ENCODE data around the gene CDK5R2.
A peak's percentile ranks its signal among the peaks of the same experiment; 100 is the strongest.

Gene CDK5R2

GRCh38 chr2:218995561-218995960 is 36.1 kb downstream of the CDK5R2 start:
- Histone ChIP-seq H3K4me1 (ENCODE audit: control insufficient read depth in 1 of 2, insufficient read depth in 2 of 2, low read length in 2 of 2) (peaks cover 0 to 20% of the 10 kb centered on the region in 2 donors), H3K9ac (ENCODE audit: low read depth in 1 of 2, low read length in 2 of 2) (no peak overlapping the region), H3K4me3 (ENCODE audit: low read depth in 1 of 2, low read length in 2 of 2) (no peak overlapping the region), H3K9me3 (ENCODE audit: control insufficient read depth in 1 of 2, low read length in 2 of 2) (no peaks in the 10 kb centered on the region), H3K27ac (ENCODE audit: low read depth, low read length) (no peak overlapping the region), H3K27me3 (ENCODE audit: control insufficient read depth in 1 of 2, insufficient read depth in 2 of 2, low read length in 2 of 2) (peaks cover 62 to 71% of the 10 kb centered on the region in 2 donors), H3K36me3 (ENCODE audit: control insufficient read depth in 1 of 2, insufficient read depth in 2 of 2, low read length in 2 of 2) (no peaks in the 10 kb centered on the region)

DNA sequence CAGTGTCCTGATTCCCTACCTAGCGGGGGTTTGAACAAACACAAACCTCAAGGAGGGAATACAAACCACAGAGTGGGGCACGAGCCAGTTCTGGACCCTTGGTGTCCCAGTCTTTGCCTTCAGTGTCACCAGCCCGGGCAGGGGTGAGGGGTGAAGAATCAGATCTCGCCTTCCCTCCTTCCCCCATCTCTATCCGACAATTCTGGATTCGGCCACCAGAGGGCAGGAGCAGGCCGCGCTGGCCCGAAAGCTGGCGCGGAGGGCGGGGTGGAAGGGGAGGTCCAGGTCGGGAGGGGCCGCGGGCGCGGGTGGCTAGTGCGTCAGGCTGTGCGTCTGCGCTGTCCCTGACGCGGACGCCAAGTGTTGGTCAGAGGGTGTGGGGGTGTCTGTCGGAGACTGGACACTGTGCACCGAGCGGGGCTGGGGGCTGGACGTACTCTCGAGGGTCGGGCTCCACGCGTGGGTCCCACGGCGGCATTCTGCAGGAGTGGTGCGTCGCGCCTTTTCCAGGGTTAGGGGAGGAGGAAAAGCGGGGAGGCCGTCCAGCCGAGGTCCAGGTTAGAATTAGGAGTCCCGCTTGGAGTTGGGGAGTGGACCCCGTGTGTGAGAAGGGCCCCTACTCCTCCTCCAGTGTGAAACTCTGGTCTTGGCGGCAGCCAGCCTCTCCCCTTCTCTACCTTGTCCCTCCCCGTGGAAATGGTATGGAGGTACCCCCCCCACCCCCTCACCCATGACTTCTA is 36.7 kb downstream of the CDK5R2 start:
- Histone ChIP-seq H3K27ac (ENCODE audit: low read depth, low read length) (no peak overlapping the region), H3K9ac (ENCODE audit: low read depth in 1 of 2, low read length in 2 of 2) (peak overlapping the region; percentile 25 to 44), H3K4me1 (ENCODE audit: control insufficient read depth in 1 of 2, insufficient read depth in 2 of 2, low read length in 2 of 2) (peaks cover 0 to 22% of the 10 kb centered on the region in 2 donors), H3K9me3 (ENCODE audit: control insufficient read depth in 1 of 2, low read length in 2 of 2) (no peaks in the 10 kb centered on the region), H3K36me3 (ENCODE audit: control insufficient read depth in 1 of 2, insufficient read depth in 2 of 2, low read length in 2 of 2) (no peaks in the 10 kb centered on the region), H3K27me3 (ENCODE audit: control insufficient read depth in 1 of 2, insufficient read depth in 2 of 2, low read length in 2 of 2) (peaks cover 62 to 71% of the 10 kb centered on the region in 2 donors), H3K4me3 (ENCODE audit: low read depth in 1 of 2, low read length in 2 of 2) (peak overlapping the region; percentile 51 to 57)

GRCh38 chr2:218996937-218997336 is 37.5 kb downstream of the CDK5R2 start:
- no peak overlapping the region for H3K4me3 ChIP-seq (ENCODE audit: low read depth in 1 of 2, low read length in 2 of 2)
- H3K36me3 ChIP-seq (ENCODE audit: control insufficient read depth in 1 of 2, insufficient read depth in 2 of 2, low read length in 2 of 2) = no peaks in the 10 kb centered on the region
- H3K27ac ChIP-seq (ENCODE audit: low read depth, low read length) = no peak overlapping the region
- H3K9ac ChIP-seq (ENCODE audit: low read depth in 1 of 2, low read length in 2 of 2) = no peak overlapping the region
- H3K27me3 ChIP-seq (ENCODE audit: control insufficient read depth in 1 of 2, insufficient read depth in 2 of 2, low read length in 2 of 2) = peaks cover 54 to 67% of the 10 kb centered on the region in 2 donors
- no peaks in the 10 kb centered on the region for H3K9me3 ChIP-seq (ENCODE audit: control insufficient read depth in 1 of 2, low read length in 2 of 2)
- peaks cover 0 to 27% of the 10 kb centered on the region in 2 donors for H3K4me1 ChIP-seq (ENCODE audit: control insufficient read depth in 1 of 2, insufficient read depth in 2 of 2, low read length in 2 of 2)

GRCh38 chr2:218997731-218998130 is 38.3 kb downstream of the CDK5R2 start:
- Histone ChIP-seq H3K4me3 (ENCODE audit: low read depth in 1 of 2, low read length in 2 of 2) (no peak overlapping the region), H3K9ac (ENCODE audit: low read depth in 1 of 2, low read length in 2 of 2) (no peak overlapping the region), H3K27ac (ENCODE audit: low read depth, low read length) (no peak overlapping the region), H3K36me3 (ENCODE audit: control insufficient read depth in 1 of 2, insufficient read depth in 2 of 2, low read length in 2 of 2) (no peaks in the 10 kb centered on the region), H3K27me3 (ENCODE audit: control insufficient read depth in 1 of 2, insufficient read depth in 2 of 2, low read length in 2 of 2) (peaks cover 54 to 66% of the 10 kb centered on the region in 2 donors), H3K4me1 (ENCODE audit: control insufficient read depth in 1 of 2, insufficient read depth in 2 of 2, low read length in 2 of 2) (peaks cover 1 to 34% of the 10 kb centered on the region in 2 donors), H3K9me3 (ENCODE audit: control insufficient read depth in 1 of 2, low read length in 2 of 2) (no peaks in the 10 kb centered on the region)

GRCh38 chr2:218998414-218999002 is 39.0 kb downstream of the CDK5R2 start:
- H3K4me1 ChIP-seq (ENCODE audit: control insufficient read depth in 1 of 2, insufficient read depth in 2 of 2, low read length in 2 of 2) = peaks cover 9 to 32% of the 10 kb centered on the region in 2 donors
- H3K9me3 ChIP-seq (ENCODE audit: control insufficient read depth in 1 of 2, low read length in 2 of 2) = no peaks in the 10 kb centered on the region
- H3K27ac ChIP-seq (ENCODE audit: low read depth, low read length) = no peak overlapping the region
- H3K27me3 ChIP-seq (ENCODE audit: control insufficient read depth in 1 of 2, insufficient read depth in 2 of 2, low read length in 2 of 2) = peaks cover 55 to 66% of the 10 kb centered on the region in 2 donors
- no peaks in the 10 kb centered on the region for H3K36me3 ChIP-seq (ENCODE audit: control insufficient read depth in 1 of 2, insufficient read depth in 2 of 2, low read length in 2 of 2)
- H3K9ac ChIP-seq (ENCODE audit: low read depth in 1 of 2, low read length in 2 of 2) = no peak overlapping the region
- no peak overlapping the region for H3K4me3 ChIP-seq (ENCODE audit: low read depth in 1 of 2, low read length in 2 of 2)

GRCh38 chr2:218999021-218999880 is 39.8 kb downstream of the CDK5R2 start:
- peaks cover 55 to 66% of the 10 kb centered on the region in 2 donors for H3K27me3 ChIP-seq (ENCODE audit: control insufficient read depth in 1 of 2, insufficient read depth in 2 of 2, low read length in 2 of 2)
- H3K9me3 ChIP-seq (ENCODE audit: control insufficient read depth in 1 of 2, low read length in 2 of 2) = no peaks in the 10 kb centered on the region
- no peak overlapping the region for H3K9ac ChIP-seq (ENCODE audit: low read depth in 1 of 2, low read length in 2 of 2)
- H3K36me3 ChIP-seq (ENCODE audit: control insufficient read depth in 1 of 2, insufficient read depth in 2 of 2, low read length in 2 of 2) = no peaks in the 10 kb centered on the region
- no peak overlapping the region for H3K4me3 ChIP-seq (ENCODE audit: low read depth in 1 of 2, low read length in 2 of 2)
- H3K27ac ChIP-seq (ENCODE audit: low read depth, low read length) = no peak overlapping the region
- peaks cover 9 to 29% of the 10 kb centered on the region in 2 donors for H3K4me1 ChIP-seq (ENCODE audit: control insufficient read depth in 1 of 2, insufficient read depth in 2 of 2, low read length in 2 of 2)

- Histone ChIP-seq H3K4me1 (ENCODE audit: control insufficient read depth in 1 of 2, insufficient read depth in 2 of 2, low read length in 2 of 2) (peaks cover 9 to 29% of the 10 kb centered on the region in 2 donors), H3K27ac (ENCODE audit: low read depth, low read length) (no peak overlapping the region), H3K36me3 (ENCODE audit: control insufficient read depth in 1 of 2, insufficient read depth in 2 of 2, low read length in 2 of 2) (no peaks in the 10 kb centered on the region), H3K27me3 (ENCODE audit: control insufficient read depth in 1 of 2, insufficient read depth in 2 of 2, low read length in 2 of 2) (peaks cover 51 to 65% of the 10 kb centered on the region in 2 donors), H3K4me3 (ENCODE audit: low read depth in 1 of 2, low read length in 2 of 2) (no peak overlapping the region), H3K9me3 (ENCODE audit: control insufficient read depth in 1 of 2, low read length in 2 of 2) (no peaks in the 10 kb centered on the region), H3K9ac (ENCODE audit: low read depth in 1 of 2, low read length in 2 of 2) (peak overlapping the region in 1 of 2 donors; percentile 71)
Measured at GRCh38 chr2:218999881-219000568, 40.6 kb downstream of the CDK5R2 start.

DNA sequence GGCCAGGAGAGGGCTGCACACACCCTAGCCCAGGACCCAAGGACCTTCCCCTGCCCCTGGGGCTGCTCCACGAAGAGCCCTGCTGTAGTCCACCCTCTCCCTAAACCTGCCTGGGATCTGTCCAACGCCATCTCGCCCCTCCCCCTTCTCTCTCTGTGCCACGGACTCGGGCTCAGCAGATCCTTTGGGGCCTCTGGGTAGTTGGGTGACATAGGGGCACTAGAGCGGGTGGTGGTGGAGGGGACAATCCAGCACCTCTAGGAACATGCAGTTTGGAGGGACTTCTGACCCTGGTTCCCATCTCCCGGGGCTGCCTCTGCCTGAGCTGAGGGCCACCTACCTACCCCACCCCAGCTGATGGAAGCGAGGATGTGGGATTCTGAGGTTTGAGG is 41.1 kb downstream of the CDK5R2 start:
- H3K27ac ChIP-seq (ENCODE audit: low read depth, low read length) = no peak overlapping the region
- H3K9me3 ChIP-seq (ENCODE audit: control insufficient read depth in 1 of 2, low read length in 2 of 2) = no peaks in the 10 kb centered on the region
- peaks cover 50 to 60% of the 10 kb centered on the region in 2 donors for H3K27me3 ChIP-seq (ENCODE audit: control insufficient read depth in 1 of 2, insufficient read depth in 2 of 2, low read length in 2 of 2)
- no peaks in the 10 kb centered on the region for H3K36me3 ChIP-seq (ENCODE audit: control insufficient read depth in 1 of 2, insufficient read depth in 2 of 2, low read length in 2 of 2)
- peaks cover 9 to 29% of the 10 kb centered on the region in 2 donors for H3K4me1 ChIP-seq (ENCODE audit: control insufficient read depth in 1 of 2, insufficient read depth in 2 of 2, low read length in 2 of 2)
- peak overlapping the region; percentile 6 to 71 for H3K9ac ChIP-seq (ENCODE audit: low read depth in 1 of 2, low read length in 2 of 2)
- H3K4me3 ChIP-seq (ENCODE audit: low read depth in 1 of 2, low read length in 2 of 2) = peak overlapping the region; percentile 54 to 61

DNA sequence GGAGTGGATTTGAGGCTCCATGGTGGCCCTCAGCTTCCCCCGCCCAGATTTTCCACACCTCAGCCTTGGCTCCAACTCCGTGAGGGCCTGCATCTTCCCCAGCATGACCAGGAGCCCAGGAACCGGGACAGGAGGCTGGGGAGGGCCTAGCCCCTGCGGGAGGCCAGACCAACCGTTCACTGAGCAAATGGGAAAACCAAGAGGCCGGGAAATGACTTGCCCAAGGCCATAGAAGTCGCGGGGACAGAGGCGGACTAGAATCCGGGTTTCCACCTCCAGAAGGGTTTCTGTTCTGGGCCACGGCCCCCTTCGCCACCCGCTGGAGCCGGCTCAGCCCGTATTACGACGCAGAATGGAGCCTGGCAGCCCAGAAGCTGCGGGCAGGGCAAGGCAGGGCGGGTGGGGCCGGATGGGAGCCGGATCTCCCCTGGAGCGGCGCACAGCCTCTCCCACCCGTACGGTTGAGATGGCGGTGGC is 41.7 kb downstream of the CDK5R2 start:
- H3K4me1 ChIP-seq (ENCODE audit: control insufficient read depth in 1 of 2, insufficient read depth in 2 of 2, low read length in 2 of 2) = peaks cover 9 to 24% of the 10 kb centered on the region in 2 donors
- no peaks in the 10 kb centered on the region for H3K9me3 ChIP-seq (ENCODE audit: control insufficient read depth in 1 of 2, low read length in 2 of 2)
- H3K9ac ChIP-seq (ENCODE audit: low read depth in 1 of 2, low read length in 2 of 2) = peak overlapping the region; percentile 6 to 71
- H3K27ac ChIP-seq (ENCODE audit: low read depth, low read length) = peak overlapping the region; percentile 20
- no peaks in the 10 kb centered on the region for H3K36me3 ChIP-seq (ENCODE audit: control insufficient read depth in 1 of 2, insufficient read depth in 2 of 2, low read length in 2 of 2)
- peak overlapping the region; percentile 54 to 61 for H3K4me3 ChIP-seq (ENCODE audit: low read depth in 1 of 2, low read length in 2 of 2)
- peaks cover 52 to 61% of the 10 kb centered on the region in 2 donors for H3K27me3 ChIP-seq (ENCODE audit: control insufficient read depth in 1 of 2, insufficient read depth in 2 of 2, low read length in 2 of 2)
